Loucy (cell line): Measurements from ENCODE around the gene CKAP4.

Experiments used
- H2AFZ ChIP-seq: fragments of 200-600 bp; sonication (generic); 2 replicates; pipeline ENCODE4 v1.6.0; 2016; ENCODE audit warnings: antibody characterized with exemption, mild to moderate bottlenecking, low read length, moderate library complexity
- H3F3A ChIP-seq: fragments of 200-600 bp; 2 replicates; pipeline ENCODE4 v1.6.0; 2016; ENCODE audit warnings: antibody characterized with exemption, low read depth, mild to moderate bottlenecking
- H3K27me3 ChIP-seq: fragments of 200-600 bp; sonication (generic); 2 replicates; pipeline ENCODE4 v1.6.1; 2014; ENCODE audit warnings: low read length, mild to moderate bottlenecking; ENCODE audit not compliant: insufficient read depth, poor library complexity, severe bottlenecking
- H3K36me3 ChIP-seq: fragments of 200-600 bp; sonication (generic); 2 replicates; pipeline ENCODE4 v1.6.1; 2016; ENCODE audit warnings: low read length; ENCODE audit not compliant: insufficient read depth
- H3K4me1 ChIP-seq: fragments of 200-600 bp; sonication (generic); 2 replicates; pipeline ENCODE4 v1.5.1; 2014; ENCODE audit warnings: low read length, mild to moderate bottlenecking; ENCODE audit not compliant: insufficient read depth, poor library complexity, severe bottlenecking
- H3K4me2 ChIP-seq: fragments of 200-600 bp; sonication (generic); 2 replicates; pipeline ENCODE4 v1.6.0; 2014; ENCODE audit warnings: antibody characterized with exemption, low read length, low read depth, mild to moderate bottlenecking; ENCODE audit not compliant: poor library complexity, severe bottlenecking
- H3K4me3 ChIP-seq: fragments of 200-600 bp; sonication (generic); 2 replicates; pipeline ENCODE4 v1.5.1; 2014; ENCODE audit warnings: low read length, mild to moderate bottlenecking, mixed read lengths; ENCODE audit not compliant: poor library complexity, severe bottlenecking
- H3K79me2 ChIP-seq: fragments of 200-600 bp; sonication (generic); 2 replicates; pipeline ENCODE4 v1.6.1; 2014; ENCODE audit warnings: low read length; ENCODE audit not compliant: insufficient read depth
- H3K9ac ChIP-seq: fragments of 200-600 bp; sonication (generic); 2 replicates; pipeline ENCODE4 v1.6.0; 2014; ENCODE audit warnings: mild to moderate bottlenecking, low read depth, low read length, moderate library complexity; ENCODE audit not compliant: poor library complexity, severe bottlenecking
- H3K9me2 ChIP-seq: fragments of 200-600 bp; sonication (generic); replicated peaks from 2 replicates; pipeline ENCODE4 v1.6.1; 2016; ENCODE audit warnings: low read depth, low read length, mixed read lengths
- H3K9me3 ChIP-seq: fragments of 200-600 bp; sonication (generic); 2 replicates; pipeline ENCODE4 v1.6.1; 2014; ENCODE audit warnings: mild to moderate bottlenecking, antibody characterized with exemption, low read length, low read depth; ENCODE audit not compliant: insufficient read depth
- H4K20me1 ChIP-seq: fragments of 200-600 bp; sonication (generic); 2 replicates; pipeline ENCODE4 v1.6.0; 2014; ENCODE audit warnings: antibody characterized with exemption, low read length, mild to moderate bottlenecking; ENCODE audit not compliant: insufficient read depth, poor library complexity, severe bottlenecking
- CTCF ChIP-seq: fragments of 200-600 bp; sonication (generic); conservative IDR thresholded peaks from 2 replicates; pipeline ENCODE4 v1.5.1; 2014; ENCODE audit warnings: mild to moderate bottlenecking, antibody characterized with exemption, low read length
- EZH2phosphoT487 ChIP-seq: fragments of 200-600 bp; IDR thresholded peaks from 2 replicates; pipeline ENCODE4 v1.6.1; 2018; ENCODE audit warnings: antibody characterized with exemption, mild to moderate bottlenecking, moderate library complexity, borderline replicate concordance

Gene CKAP4

DNA sequence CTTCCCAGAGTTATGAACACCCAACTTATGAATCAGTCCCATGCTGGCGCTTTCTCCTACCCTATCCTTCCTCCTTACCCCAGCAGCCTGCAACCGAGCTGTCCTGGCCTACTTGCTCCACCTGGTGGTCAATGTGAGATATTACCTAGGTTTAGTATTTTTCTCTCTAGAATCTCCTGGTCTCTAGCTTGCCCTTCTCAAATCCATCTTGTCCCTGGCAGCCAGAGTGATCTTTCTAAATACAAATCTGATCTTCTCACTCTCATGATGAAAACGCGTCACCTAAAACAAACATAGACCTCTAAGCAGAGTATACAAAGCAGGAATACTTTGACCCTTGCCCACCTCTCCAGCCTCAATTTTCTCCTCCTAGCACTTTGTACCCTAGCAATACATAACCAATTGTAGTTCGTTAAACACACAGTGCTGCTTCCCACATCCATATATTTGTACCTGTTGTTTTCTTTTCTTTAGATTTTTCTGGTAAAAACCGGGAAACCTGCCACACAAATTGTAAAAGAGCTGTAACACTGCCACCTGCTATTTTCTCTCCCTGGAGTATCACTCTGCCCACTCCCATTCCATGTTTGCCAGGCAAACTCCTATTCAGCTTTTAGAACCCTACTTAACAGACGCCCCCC is 34.8 kb upstream of the CKAP4 start:
- Histone ChIP-seq H3K4me3 (no peak overlapping the region), H3K4me1 (peaks cover 3% of the 10 kb centered on the region), H2AFZ (no peak overlapping the region), H3K9me2 (no peaks in the 10 kb centered on the region), H3F3A (no peaks in the 10 kb centered on the region), H4K20me1 (no peaks in the 10 kb centered on the region), H3K27me3 (no peaks in the 10 kb centered on the region), H3K9ac (no peak overlapping the region), H3K9me3 (no peaks in the 10 kb centered on the region), H3K36me3 (no peaks in the 10 kb centered on the region), H3K79me2 (no peaks in the 10 kb centered on the region), H3K4me2 (no peak overlapping the region)
- TF ChIP-seq CTCF (peak; percentile 81), EZH2phosphoT487 (no peak)

- no peaks in the 10 kb centered on the region for H3K9me3 ChIP-seq
- H2AFZ ChIP-seq, result no peak overlapping the region
Observed at GRCh38 chr12:106281804-106282203, 34.0 kb upstream of the CKAP4 start.

GRCh38 chr12:106281056-106281782 is 33.4 kb upstream of the CKAP4 start:
- Histone ChIP-seq H2AFZ (no peak overlapping the region), H3K79me2 (no peaks in the 10 kb centered on the region), H3K4me1 (peaks cover 3% of the 10 kb centered on the region), H3K9ac (no peak overlapping the region), H3K9me2 (no peaks in the 10 kb centered on the region), H3K36me3 (no peaks in the 10 kb centered on the region), H3K9me3 (no peaks in the 10 kb centered on the region), H3K27me3 (no peaks in the 10 kb centered on the region), H3K4me2 (no peak overlapping the region), H3K4me3 (no peak overlapping the region), H4K20me1 (no peaks in the 10 kb centered on the region), H3F3A (no peaks in the 10 kb centered on the region)
- TF ChIP-seq EZH2phosphoT487 (no peak), CTCF (no peak)

More at GRCh38 chr12:106281804-106282203, 34.0 kb upstream of the CKAP4 start:
- Histone ChIP-seq H3K27me3 (no peaks in the 10 kb centered on the region), H3K4me3 (no peak overlapping the region), H3F3A (no peaks in the 10 kb centered on the region), H3K9me2 (no peaks in the 10 kb centered on the region), H3K4me2 (no peak overlapping the region), H3K9ac (no peak overlapping the region), H3K79me2 (no peaks in the 10 kb centered on the region), H3K36me3 (no peaks in the 10 kb centered on the region), H4K20me1 (no peaks in the 10 kb centered on the region), H3K4me1 (peaks cover 3% of the 10 kb centered on the region)
- no peak for TF ChIP-seq CTCF
- no peak for TF ChIP-seq EZH2phosphoT487
